Transverse colon (tissue), 4 donors: ENCODE data around the gene JPH3. TPM values are rescaled to one million over a fixed set of nuclear protein-coding genes. Genes with fewer than 3 reads are reported as not detected.

ENCODE experiments used
- DNase-seq: peaks from one replicate; pipeline ENCODE4 v3.0.0-alpha.2; 2019
- H3K27ac ChIP-seq, 4 donors: fragments of 200-600 bp; sonication (generic); 2 replicates each; pipeline ENCODE4 v1.5.1; 2016 to 2018; ENCODE audit warnings: inconsistent platforms in 4 of 4
- H3K27me3 ChIP-seq: fragments of 200-600 bp; sonication (generic); 2 replicates; pipeline ENCODE4 v1.5.1; 2017; ENCODE audit warnings: inconsistent platforms
- H3K36me3 ChIP-seq, 4 donors: fragments of 200-600 bp; sonication (generic); 2 replicates each; pipeline ENCODE4 v1.5.1; 2017 to 2019; ENCODE audit warnings: inconsistent platforms in 4 of 4
- H3K4me1 ChIP-seq, 4 donors: fragments of 200-600 bp; sonication (generic); 2 replicates each; pipeline ENCODE4 v1.5.1; 2017 to 2020; ENCODE audit warnings: inconsistent platforms in 4 of 4
- H3K4me3 ChIP-seq, 4 donors: fragments of 200-600 bp; sonication (generic); 1 replicate in 1 of 4; 2 replicates in 3 of 4; pipeline versions ENCODE4 v1.5.1 to v1.6.1; 2017 to 2019; ENCODE audit warnings: inconsistent platforms in 4 of 4
- H3K9me3 ChIP-seq, 2 donors: fragments of 200-600 bp; sonication (generic); 2 replicates each; pipeline ENCODE4 v1.5.1; 2017 to 2019; ENCODE audit warnings: inconsistent platforms in 2 of 2
- CTCF ChIP-seq, 5 experiments: fragments of 200-600 bp in 3 of 5; fragments of 450-650 bp in 2 of 5; sonication (generic) in 3 of 5; IDR thresholded peaks; 1 replicate in 2 of 5; 2 replicates in 3 of 5; pipeline ENCODE4 v1.5.1; 2016 to 2017; ENCODE audit warnings: antibody characterized with exemption in 5 of 5, inconsistent platforms in 3 of 5, mild to moderate bottlenecking in 2 of 5, moderate library complexity in 1 of 5
- EP300 ChIP-seq: sonication (generic); formaldehyde crosslinking; IDR thresholded peaks from one replicate; pipeline ENCODE4 v1.6.1; 2017; ENCODE audit warnings: antibody characterized with exemption, low read depth
- POLR2A ChIP-seq: fragments of 450-650 bp; IDR thresholded peaks from one replicate; pipeline ENCODE4 v1.6.1; 2016; ENCODE audit warnings: antibody characterized with exemption, mild to moderate bottlenecking, moderate library complexity
- POLR2AphosphoS5 ChIP-seq, 3 donors: sonication (generic); formaldehyde crosslinking; IDR thresholded peaks; one replicate each; pipeline ENCODE4 v1.6.1; 2016; ENCODE audit warnings: antibody characterized with exemption in 3 of 3
- WGBS, 2 donors: methylation state at CpG; one replicate each; pipeline ENCODE4 v1.1.5; 2018; ENCODE audit warnings: low coverage in 1 of 2; 5-methylcytosine and 5-hydroxymethylcytosine counted together
- in situ Hi-C, 4 donors: fragments of 200-750 bp; cut with MboI; loops; one replicate each; pipeline versions ENCODE4 v1.15.0 to v1.15.1; 2017; ENCODE audit warnings: low sequenced_read_pairs in 3 of 4, low pct_ligation_motif_present in 1 of 4, low pct_unique_long_range_greater_than_20kb in 1 of 4
- intact Hi-C: fragments of 100-400 bp; cut with DNase I; formaldehyde crosslinking; loops from one replicate; pipeline ENCODE4 v1.15.1; 2023; ENCODE audit warnings: low total_unique reads
- total RNA-seq, 4 donors: library from RNA; depleted of rRNA; stranded (reverse); fragments of >200 nt; gene quantifications; one replicate each; pipeline ENCODE4 v1.1.0, GENCODE V29; 2016

The JPH3 gene
- total RNA-seq, 4 donors from 2014 or later = 0.32 to 5.2 (median 0.41) TPM; not detected in 1

- no peak for DNase-seq
- TF ChIP-seq EP300 = no peak
- Histone ChIP-seq H3K27me3 (peaks cover 74% of the 10 kb centered on the region), H3K27ac (no peak overlapping the region), H3K36me3 (no peaks in the 10 kb centered on the region), H3K4me3 (no peak overlapping the region), H3K9me3 (no peaks in the 10 kb centered on the region), H3K4me1 (peaks cover 0 to 11% (median 3%) of the 10 kb centered on the region in 4 donors)
- intact Hi-C loops = no loop called here
- 71 to 72% methylated on average over 5 to 6 of the region's 6 CpGs for WGBS, 2 donors
- in situ Hi-C loops = no loop called here
Observed at GRCh38 chr16:87600246-87600645, 2.1 kb upstream of the JPH3 start.

- H3K9me3 ChIP-seq = no peaks in the 10 kb centered on the region
- DNase-seq = no peak
- intact Hi-C loops = no loop called here
- 14% methylated on average over 32 of the region's 32 CpGs; no CpG with 5 or more reads in 1 of the 2 donors for WGBS, 2 donors
- no peaks in the 10 kb centered on the region for H3K36me3 ChIP-seq
- in situ Hi-C loops = no loop called here
- TF ChIP-seq CTCF (IDR thresholded peaks at IDR 0.05) (no peak), POLR2AphosphoS5 (IDR thresholded peaks at IDR 0.05) (no peak), POLR2A (no peak), EP300 (no peak)
- H3K4me3 ChIP-seq = no peak overlapping the region
- no peak overlapping the region for H3K27ac ChIP-seq
- H3K27me3 ChIP-seq = peaks cover 82% of the 10 kb centered on the region
- peaks cover 0 to 11% (median 3%) of the 10 kb centered on the region in 4 donors for H3K4me1 ChIP-seq
Observed at GRCh38 chr16:87601401-87601981, 817 bp upstream of the JPH3 start.

- in situ Hi-C loops = no loop called here
- peak overlapping the region in 1 of 4 donors; percentile 25 for H3K4me3 ChIP-seq
- H3K36me3 ChIP-seq = no peaks in the 10 kb centered on the region
- no peak for DNase-seq
- 17% methylated on average over 54 of the region's 97 CpGs; no CpG with 5 or more reads in 1 of the 2 donors for WGBS, 2 donors
- H3K4me1 ChIP-seq = peaks cover 0 to 11% (median 3%) of the 10 kb centered on the region in 4 donors
- peaks cover 92% of the 10 kb centered on the region for H3K27me3 ChIP-seq
- TF ChIP-seq CTCF (IDR thresholded peaks at IDR 0.05) (no peak), POLR2AphosphoS5 (IDR thresholded peaks at IDR 0.05) (no peak), EP300 (no peak), POLR2A (no peak)
- intact Hi-C loops = no loop called here
- H3K27ac ChIP-seq = no peak overlapping the region
- H3K9me3 ChIP-seq = no peaks in the 10 kb centered on the region
Observed at GRCh38 chr16:87602821-87603683, 744 bp downstream of the JPH3 start.

- TF ChIP-seq EP300 = no peak
- TF ChIP-seq POLR2AphosphoS5 (IDR thresholded peaks at IDR 0.05) = no peak
- no peak for TF ChIP-seq CTCF (IDR thresholded peaks at IDR 0.05)
- TF ChIP-seq POLR2A = no peak
- intact Hi-C loops (no loop called here), in situ Hi-C loops (no loop called here)
- H3K27ac ChIP-seq = no peak overlapping the region
- peaks cover 0 to 11% (median 3%) of the 10 kb centered on the region in 4 donors for H3K4me1 ChIP-seq
- no peak for DNase-seq
- H3K27me3 ChIP-seq = peaks cover 85% of the 10 kb centered on the region
- H3K4me3 ChIP-seq = no peak overlapping the region
- no peaks in the 10 kb centered on the region for H3K9me3 ChIP-seq
- no peaks in the 10 kb centered on the region for H3K36me3 ChIP-seq
- WGBS, 2 donors = 21 to 80% methylated on average over 1 to 42 of the region's 44 CpGs
Observed at GRCh38 chr16:87603684-87604633, 1.7 kb downstream of the JPH3 start.
